NB4 (cell line): ENCODE measurements around the gene ZNF407.

ENCODE experiments used
- DNase-seq: peaks from one replicate; pipeline ENCODE4 v3.0.0; 2010; ENCODE audit warnings: low read depth
- H3K4me3 ChIP-seq: one replicate; pipeline ENCODE4 v1.5.1; 2011; ENCODE audit warnings: mild to moderate bottlenecking, low read depth, low read length, moderate library complexity
- CTCF ChIP-seq: IDR thresholded peaks from one replicate; pipeline ENCODE4 v1.5.1; 2012; ENCODE audit warnings: low read depth, low read length
- MYC ChIP-seq: IDR thresholded peaks from 2 replicates; pipeline ENCODE4 v1.6.1; 2011; ENCODE audit warnings: low read depth, low read length
- POLR2A ChIP-seq: IDR thresholded peaks from 2 replicates; pipeline ENCODE4 v1.6.1; 2011; ENCODE audit warnings: mild to moderate bottlenecking; ENCODE audit not compliant: insufficient read length; ENCODE audit errors: extremely low read depth
- TF ChIP-seq, protein P1 (sequence below): IDR thresholded peaks from 2 replicates; pipeline ENCODE4 v1.6.1; 2011; ENCODE audit warnings: low read depth, low read length

ZNF407 gene

DNA sequence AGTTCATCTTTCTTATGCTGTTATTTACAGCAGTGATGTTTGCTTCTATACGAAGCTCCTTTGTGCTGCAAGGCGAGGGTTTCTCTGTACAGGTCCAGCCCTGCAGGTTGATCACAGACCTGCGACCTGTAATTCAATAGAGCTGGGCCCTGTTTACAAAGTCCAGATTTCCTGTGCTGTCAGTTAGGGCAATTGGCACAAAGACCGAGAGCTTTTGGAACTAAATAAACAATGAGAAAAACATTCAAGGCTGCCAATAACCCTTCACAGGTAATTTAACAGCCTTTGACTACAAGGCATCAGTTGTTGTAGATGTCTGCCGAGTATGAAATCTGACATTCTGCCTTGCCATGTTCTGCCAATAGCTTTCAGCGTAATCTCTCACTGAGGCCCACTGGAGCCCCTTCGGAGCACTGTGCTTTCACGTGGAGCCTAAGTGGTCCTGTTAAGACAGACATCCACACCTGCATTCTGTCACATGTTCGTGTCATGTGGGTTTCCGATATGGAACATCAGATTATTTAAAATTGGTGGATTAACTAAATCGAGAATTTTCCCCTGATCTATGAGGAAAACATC, 378.8 kb downstream of the ZNF407 start:
- TF ChIP-seq POLR2A, result no peak
- no peak for TF ChIP-seq CTCF
- no peak for TF ChIP-seq MYC
- TF ChIP-seq, protein P1, sequence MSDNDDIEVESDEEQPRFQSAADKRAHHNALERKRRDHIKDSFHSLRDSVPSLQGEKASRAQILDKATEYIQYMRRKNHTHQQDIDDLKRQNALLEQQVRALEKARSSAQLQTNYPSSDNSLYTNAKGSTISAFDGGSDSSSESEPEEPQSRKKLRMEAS, result no peak
- no peak for DNase-seq
- no peak overlapping the region for H3K4me3 ChIP-seq

- TF ChIP-seq, protein P1, result no peak
- TF ChIP-seq POLR2A (no peak), MYC (no peak), CTCF (no peak)
- no peak for DNase-seq
- H3K4me3 ChIP-seq, result no peak overlapping the region
Observed at GRCh38 chr18:74977041-74977440, 379.4 kb downstream of the ZNF407 start.

- no peak overlapping the region for H3K4me3 ChIP-seq
- DNase-seq, result no peak
- TF ChIP-seq, protein P1, result no peak
- TF ChIP-seq POLR2A, result no peak
- TF ChIP-seq MYC, result no peak
- TF ChIP-seq CTCF, result no peak
Observed at GRCh38 chr18:74980669-74981068, 383.0 kb downstream of the ZNF407 start.

GRCh38 chr18:74981476-74981875, 383.8 kb downstream of the ZNF407 start:
- no peak for DNase-seq
- H3K4me3 ChIP-seq, result no peak overlapping the region
- TF ChIP-seq MYC (no peak), CTCF (no peak), POLR2A (no peak)
- TF ChIP-seq, protein P1, result no peak

DNA sequence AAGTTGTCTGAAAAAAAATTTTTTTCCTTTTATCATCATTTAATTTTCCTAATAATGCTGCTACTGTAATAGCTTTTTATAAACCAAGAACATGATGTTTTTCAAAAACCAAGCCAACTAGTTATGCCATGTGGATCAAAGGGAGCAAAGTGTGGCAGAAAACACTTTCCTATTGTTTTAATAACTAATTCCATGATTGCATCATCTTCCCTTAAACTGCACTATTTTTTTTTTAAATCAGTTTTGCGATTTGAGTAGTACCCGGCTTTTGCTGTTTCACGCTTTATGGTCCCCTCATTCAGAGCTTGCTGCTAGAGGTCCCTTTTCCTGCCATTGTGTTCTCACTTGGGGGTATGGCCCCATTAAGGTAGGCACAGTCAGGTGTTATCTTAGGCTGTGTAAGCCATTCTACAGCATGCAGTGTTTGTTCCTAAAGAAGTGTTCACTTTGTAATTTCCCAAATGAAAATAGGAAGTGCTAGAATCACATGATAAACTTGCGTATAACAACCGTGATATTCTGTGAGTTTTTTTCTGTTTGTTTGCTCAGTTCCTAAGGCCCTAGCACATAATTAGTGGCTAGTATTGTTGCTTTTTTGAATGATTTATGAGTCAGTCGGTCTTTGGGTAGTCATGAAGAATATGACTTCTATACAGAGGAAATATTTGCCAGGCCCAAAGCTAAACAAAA, 385.4 kb downstream of the ZNF407 start:
- no peak for TF ChIP-seq MYC
- no peak for TF ChIP-seq POLR2A
- TF ChIP-seq, protein P1, result no peak
- no peak for TF ChIP-seq CTCF
- DNase-seq, result no peak
- H3K4me3 ChIP-seq, result no peak overlapping the region
